Spleen (tissue), 11 donors: ENCODE results near the gene FANCL. TPM values are rescaled to one million over a fixed set of nuclear protein-coding genes. Genes with fewer than 3 reads are reported as not detected.
"Not testable (repeated sequence)": the region's sequence is repeated elsewhere in the genome, so short reads cannot be mapped to it uniquely, and the experiment has no call there.

Source experiments
- DNase-seq: peaks from one replicate; pipeline ENCODE4 v3.0.0-alpha.2; 2020
- H3K27ac ChIP-seq, 8 donors: fragments of 200-600 bp; sonication (generic) in 7 of 8; 1 replicate in 4 of 8; 2 replicates in 4 of 8; pipeline versions ENCODE4 v1.5.0 to v1.8.0; 2016 to 2021; ENCODE audit warnings: inconsistent platforms in 4 of 8, mild to moderate bottlenecking in 4 of 8, moderate library complexity in 1 of 8
- H3K27me3 ChIP-seq, 7 donors: fragments of 200-600 bp; sonication (generic) in 6 of 7; replicated peaks in 1 of 7; 1 replicate in 4 of 7; 2 replicates in 3 of 7; pipeline versions ENCODE4 v1.5.0 to v1.8.0; 2016 to 2021; ENCODE audit warnings: inconsistent platforms in 3 of 7, mild to moderate bottlenecking in 1 of 7
- H3K36me3 ChIP-seq, 6 donors: fragments of 200-600 bp; sonication (generic) in 5 of 6; 1 replicate in 4 of 6; 2 replicates in 2 of 6; pipeline versions ENCODE4 v1.5.0 to v1.8.0; 2016 to 2021; ENCODE audit warnings: inconsistent platforms in 2 of 6
- H3K4me1 ChIP-seq, 6 donors: fragments of 200-600 bp; sonication (generic) in 5 of 6; 1 replicate in 3 of 6; 2 replicates in 3 of 6; pipeline versions ENCODE4 v1.5.0 to v1.8.0; 2016 to 2021; ENCODE audit warnings: inconsistent platforms in 3 of 6
- H3K4me3 ChIP-seq, 8 donors: fragments of 200-600 bp; sonication (generic) in 7 of 8; 1 replicate in 4 of 8; 2 replicates in 4 of 8; pipeline versions ENCODE4 v1.5.0 to v1.8.0; 2016 to 2021; ENCODE audit warnings: inconsistent platforms in 4 of 8, mild to moderate bottlenecking in 4 of 8, moderate library complexity in 2 of 8
- H3K9me3 ChIP-seq, 8 donors: fragments of 200-600 bp; sonication (generic) in 7 of 8; 1 replicate in 4 of 8; 2 replicates in 4 of 8; pipeline versions ENCODE4 v1.5.0 to v1.8.0; 2016 to 2021; ENCODE audit warnings: inconsistent platforms in 4 of 8
- CTCF ChIP-seq, 11 experiments: fragments of 200-600 bp in 7 of 11; fragments of 450-650 bp in 4 of 11; sonication (generic) in 4 of 11; IDR thresholded peaks in 8 of 11; conservative IDR thresholded peaks in 3 of 11; 1 replicate in 7 of 11; 2 replicates in 4 of 11; pipeline versions ENCODE4 v1.4.0 to v1.8.0; 2016 to 2021; ENCODE audit warnings: antibody characterized with exemption in 11 of 11, inconsistent platforms in 4 of 11, mild to moderate bottlenecking in 1 of 11
- POLR2A ChIP-seq, 3 donors: fragments of 450-650 bp; IDR thresholded peaks; one replicate each; pipeline ENCODE4 v1.5.1; 2017; ENCODE audit warnings: antibody characterized with exemption in 3 of 3, mild to moderate bottlenecking in 1 of 3
- POLR2AphosphoS5 ChIP-seq, 3 donors: sonication (generic); formaldehyde crosslinking; IDR thresholded peaks; one replicate each; pipeline ENCODE4 v1.5.1; 2017; ENCODE audit warnings: antibody characterized with exemption in 3 of 3
- WGBS, 5 donors: extraction: QIAGEN DNeasy Blood & Tissue Kit in 3 of 5; methylation state at CpG; one replicate each; pipeline versions ENCODE4 v1.1.5 to v1.1.7; 2013 to 2018; 5-methylcytosine and 5-hydroxymethylcytosine counted together
- intact Hi-C: fragments of 100-400 bp; cut with DNase I; formaldehyde crosslinking; loops from one replicate; pipeline ENCODE4 v1.15.0; 2023; ENCODE audit warnings: low total_unique reads
- polyA plus RNA-seq, 3 donors: library from polyadenylated mRNA; stranded (reverse); fragments of 200-250 nt; gene quantifications; one replicate each; pipeline ENCODE4 v1.2.1, GENCODE V29; 2013
- total RNA-seq, 7 donors: library from RNA; depleted of rRNA in 3 of 7; stranded (reverse); fragments of >200 nt in 3 of 7; fragmentation: NEBNext Ultra II Directional in 4 of 7; extraction: Animal tissue kit (Norgen Biotek cat#: 25700) in 4 of 7; gene quantifications; one replicate each; pipeline versions ENCODE4 v1.1.0 to v1.2.1, GENCODE V29; 2016 to 2021
- donor health status: healthy with polysubstance abuse.
- donor health status: DM: no; HTN: no; CAD: no; lungs with moderate emphysema.
- donor health status: DM: no; HTN: no; CAD: no.
- donor health status: Bipolar disorder and iron deficiency.
- donor health status: healthy.
- donor health status: DM: no; HTN: no; CAD: no.
- donor health status: DM: yes; HTN: yes; CAD: no.

The FANCL gene
- total and polyA plus RNA-seq, 10 donors: 15.7 to 50.7 (median 31.6) TPM

DNA sequence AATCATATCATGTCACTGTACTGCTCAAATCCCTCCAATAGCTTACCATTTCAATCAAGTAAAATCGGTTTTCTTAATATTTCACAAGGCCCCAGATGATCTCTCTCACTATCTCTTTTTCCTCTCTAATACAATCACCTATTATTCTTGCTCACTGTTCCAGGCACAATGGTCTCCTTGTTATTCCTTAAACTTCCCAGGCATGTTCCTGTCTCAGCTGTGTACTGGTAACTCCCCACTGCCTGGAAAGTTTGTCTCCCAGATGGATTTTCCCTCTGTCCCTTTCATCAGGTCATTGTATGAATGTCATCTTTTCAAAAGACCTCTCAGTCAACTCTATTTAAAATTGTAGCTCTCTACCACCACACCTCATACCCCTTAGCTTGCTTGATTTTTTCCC is 30.7 kb upstream of the FANCL start:
- intact Hi-C loops: no loop called here
- DNase-seq: no peak
- no peaks in the 10 kb centered on the region for H3K36me3 ChIP-seq
- 80 to 89% (median 81%) methylated on average over 1 of the region's 1 CpG for WGBS, 5 donors
- TF ChIP-seq POLR2AphosphoS5 (IDR thresholded peaks at IDR 0.05) (no peak), CTCF (IDR thresholded peaks at IDR 0.05 in 8 of 11, conservative IDR thresholded peaks at IDR 0.05 in 3 of 11) (no peak), POLR2A (IDR thresholded peaks at IDR 0.05) (no peak)
- no peaks in the 10 kb centered on the region for H3K9me3 ChIP-seq
- no peak overlapping the region for H3K27ac ChIP-seq
- H3K4me1 ChIP-seq: no peaks in the 10 kb centered on the region
- H3K27me3 ChIP-seq: no peaks in the 10 kb centered on the region
- no peak overlapping the region for H3K4me3 ChIP-seq

- Histone ChIP-seq H3K4me3 (no peak overlapping the region), H3K36me3 (no peaks in the 10 kb centered on the region), H3K9me3 (no peaks in the 10 kb centered on the region), H3K27ac (no peak overlapping the region), H3K27me3 (no peaks in the 10 kb centered on the region), H3K4me1 (no peaks in the 10 kb centered on the region)
- WGBS, 5 donors: 86 to 97% (median 92%) methylated on average over 4 of the region's 4 CpGs
- TF ChIP-seq POLR2A (IDR thresholded peaks at IDR 0.05) (no peak), CTCF (IDR thresholded peaks at IDR 0.05 in 8 of 11, conservative IDR thresholded peaks at IDR 0.05 in 3 of 11) (no peak)
- intact Hi-C loops: no loop called here
- no peak for DNase-seq
These were observed 27.6 kb upstream of the FANCL start for GRCh38 chr2:58268685-58269084.

DNA sequence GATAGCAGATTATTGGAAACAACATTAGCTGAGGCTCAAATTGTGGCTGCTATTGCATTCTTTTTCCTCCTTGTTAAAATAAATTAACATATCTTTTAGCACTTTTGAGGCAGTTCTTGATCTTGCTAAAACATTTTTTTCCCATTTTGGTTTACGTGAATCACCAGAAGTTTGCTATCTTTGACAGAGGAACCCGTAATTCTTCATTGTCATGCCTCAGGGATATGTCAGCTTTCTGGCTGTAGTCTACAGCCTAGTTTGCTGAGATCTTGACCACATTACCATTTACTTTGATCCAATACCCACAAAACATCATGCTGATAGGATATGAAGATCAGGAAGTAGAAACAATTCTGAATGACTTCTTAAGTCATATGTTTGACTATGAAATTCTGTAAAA is 25.1 kb upstream of the FANCL start:
- intact Hi-C loops: no loop called here
- Histone ChIP-seq H3K9me3 (no peaks in the 10 kb centered on the region), H3K36me3 (no peaks in the 10 kb centered on the region), H3K27me3 (no peaks in the 10 kb centered on the region), H3K4me3 (no peak overlapping the region), H3K27ac (no peak overlapping the region), H3K4me1 (no peaks in the 10 kb centered on the region)
- no peak for TF ChIP-seq CTCF (IDR thresholded peaks at IDR 0.05 in 8 of 11, conservative IDR thresholded peaks at IDR 0.05 in 3 of 11)
- no peak for TF ChIP-seq POLR2AphosphoS5 (IDR thresholded peaks at IDR 0.05)
- TF ChIP-seq POLR2A (IDR thresholded peaks at IDR 0.05): no peak
- no peak for DNase-seq
- WGBS, 5 donors: 52 to 93% (median 75%) methylated on average over 2 of the region's 2 CpGs

GRCh38 chr2:58261209-58261608 is 20.1 kb upstream of the FANCL start:
- no peaks in the 10 kb centered on the region for H3K36me3 ChIP-seq
- no peak for DNase-seq
- no peak overlapping the region for H3K4me3 ChIP-seq
- intact Hi-C loops: no loop called here
- no peaks in the 10 kb centered on the region for H3K27me3 ChIP-seq
- H3K9me3 ChIP-seq: no peaks in the 10 kb centered on the region
- H3K4me1 ChIP-seq: no peaks in the 10 kb centered on the region
- WGBS, 5 donors: 43 to 76% (median 54%) methylated on average over 1 of the region's 1 CpG
- no peak for TF ChIP-seq POLR2AphosphoS5 (IDR thresholded peaks at IDR 0.05)
- no peak for TF ChIP-seq POLR2A (IDR thresholded peaks at IDR 0.05)
- no peak for TF ChIP-seq CTCF (IDR thresholded peaks at IDR 0.05 in 8 of 11, conservative IDR thresholded peaks at IDR 0.05 in 3 of 11)
- no peak overlapping the region for H3K27ac ChIP-seq

DNA sequence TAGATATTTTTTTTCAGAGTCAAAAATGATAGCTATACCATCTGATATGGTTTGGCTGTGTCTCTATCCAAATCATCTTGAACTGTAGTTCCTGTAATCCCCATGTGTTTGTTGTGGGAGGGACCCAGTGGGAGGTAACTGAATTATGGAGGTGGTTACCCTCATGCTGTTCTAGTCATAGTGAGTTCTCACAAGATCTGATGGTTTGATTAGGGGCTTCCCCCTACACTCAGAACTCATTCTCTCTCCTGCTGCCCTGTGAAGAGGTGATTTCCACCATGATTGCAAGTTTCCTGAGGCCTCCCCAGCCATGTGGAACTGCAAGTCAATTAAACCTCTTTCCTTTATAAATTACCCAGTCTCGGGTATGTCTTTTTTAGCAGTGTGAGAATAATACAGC is 17.3 kb upstream of the FANCL start:
- H3K27me3 ChIP-seq, H3K4me3 ChIP-seq, H3K27ac ChIP-seq, DNase-seq, H3K4me1 ChIP-seq, H3K36me3 ChIP-seq, intact Hi-C loops, H3K9me3 ChIP-seq: not testable (repeated sequence)
- WGBS, 5 donors: 59 to 75% (median 70%) methylated on average over 1 of the region's 1 CpG

DNA sequence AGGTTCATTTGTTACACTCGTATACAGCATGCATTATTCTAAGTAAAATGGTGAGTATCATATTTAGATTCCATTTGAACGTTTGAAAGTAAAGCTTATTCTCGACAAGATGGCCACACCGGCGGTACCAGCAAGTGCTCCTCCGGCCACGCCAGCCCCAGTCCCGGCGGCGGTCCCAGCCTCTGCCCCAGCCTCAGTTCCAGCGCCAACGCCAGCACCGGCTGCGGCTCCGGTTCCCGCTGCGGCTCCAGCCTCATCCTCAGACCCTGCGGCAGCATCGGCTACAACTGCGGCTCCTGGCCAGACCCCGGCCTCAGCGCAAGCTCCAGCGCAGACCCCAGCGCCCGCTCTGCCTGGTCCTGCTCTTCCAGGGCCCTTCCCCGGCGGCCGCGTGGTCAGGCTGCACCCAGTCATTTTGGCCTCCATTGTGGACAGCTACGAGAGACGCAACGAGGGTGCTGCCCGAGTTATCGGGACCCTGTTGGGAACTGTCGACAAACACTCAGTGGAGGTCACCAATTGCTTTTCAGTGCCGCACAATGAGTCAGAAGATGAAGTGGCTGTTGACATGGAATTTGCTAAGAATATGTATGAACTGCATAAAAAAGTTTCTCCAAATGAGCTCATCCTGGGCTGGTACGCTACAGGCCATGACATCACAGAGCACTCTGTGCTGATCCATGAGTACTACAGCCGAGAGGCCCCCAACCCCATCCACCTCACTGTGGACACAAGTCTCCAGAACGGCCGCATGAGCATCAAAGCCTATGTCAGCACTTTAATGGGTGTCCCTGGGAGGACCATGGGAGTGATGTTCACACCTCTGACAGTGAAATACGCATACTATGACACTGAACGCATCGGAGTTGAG is 10.4 kb upstream of the FANCL start:
- H3K36me3 ChIP-seq, DNase-seq, H3K27ac ChIP-seq, H3K4me1 ChIP-seq, H3K27me3 ChIP-seq, H3K4me3 ChIP-seq, intact Hi-C loops, H3K9me3 ChIP-seq: not testable (repeated sequence)
- WGBS, 5 donors: 94 to 97% (median 95%) methylated on average over 27 to 40 of the region's 43 CpGs
